CMK (cell line): ENCODE results near the gene GID8.
A peak's percentile ranks its signal among the peaks of the same experiment; 100 is the strongest.

Experiments
- DNase-seq: peaks from one replicate; pipeline ENCODE4 v3.0.0-alpha.2; 2010; ENCODE audit warnings: low read depth

Gene GID8

GRCh38 chr20:62970307-62971210, 32.6 kb downstream of the GID8 start:
- DNase-seq: no peak

- DNase-seq: no peak
These were observed 33.4 kb downstream of the GID8 start for GRCh38 chr20:62971211-62971949.

- DNase-seq: peak; percentile 76
These were observed 34.2 kb downstream of the GID8 start for GRCh38 chr20:62971950-62972844.

GRCh38 chr20:62972845-62973745, 35.1 kb downstream of the GID8 start:
- DNase-seq: no peak

- no peak for DNase-seq
These were observed 37.4 kb downstream of the GID8 start for GRCh38 chr20:62975251-62975760.

- no peak for DNase-seq
These were observed 38.0 kb downstream of the GID8 start for GRCh38 chr20:62975812-62976508.

GRCh38 chr20:62976886-62977285, 38.9 kb downstream of the GID8 start:
- DNase-seq: no peak

GRCh38 chr20:62977613-62978560, 39.9 kb downstream of the GID8 start:
- no peak for DNase-seq

GRCh38 chr20:62978561-62978943, 40.6 kb downstream of the GID8 start:
- DNase-seq: no peak

GRCh38 chr20:62979310-62979709, 41.4 kb downstream of the GID8 start:
- no peak for DNase-seq

GRCh38 chr20:62979876-62980373, 42.0 kb downstream of the GID8 start:
- no peak for DNase-seq

GRCh38 chr20:62980380-62980960, 42.5 kb downstream of the GID8 start:
- no peak for DNase-seq

- no peak for DNase-seq
These were observed 43.0 kb downstream of the GID8 start for GRCh38 chr20:62980970-62981369.

GRCh38 chr20:62982124-62983075, 44.5 kb downstream of the GID8 start:
- DNase-seq: peak; percentile 58

- no peak for DNase-seq
These were observed 45.3 kb downstream of the GID8 start for GRCh38 chr20:62983210-62983609.

- no peak for DNase-seq
These were observed 46.9 kb downstream of the GID8 start for GRCh38 chr20:62984666-62985443.

- DNase-seq: no peak
These were observed 47.5 kb downstream of the GID8 start for GRCh38 chr20:62985444-62985778.
